Upper lobe of left lung (tissue), 6 donors: ENCODE results near the gene TYW1. TPM values are rescaled to one million over a fixed set of nuclear protein-coding genes. Genes with fewer than 3 reads are reported as not detected.
"Not testable (repeated sequence)": the region's sequence is repeated elsewhere in the genome, so short reads cannot be mapped to it uniquely, and the experiment has no call there.

Experiments used
- ATAC-seq, 2 donors: fragments of 200-7000 bp; cut with Tn5 transposase; one replicate each; pipeline ENCODE4 v1.9.1; 2022; ENCODE audit warnings: mild to moderate bottlenecking in 2 of 2, moderate library complexity in 2 of 2; ENCODE audit not compliant: low FRiP score in 2 of 2
- DNase-seq, 2 donors: peaks; one replicate each; pipeline ENCODE4 v3.0.0-alpha.2; 2019 to 2020
- H3K27ac ChIP-seq, 4 donors: fragments of 200-600 bp; sonication (generic); one replicate each; pipeline ENCODE4 v1.5.1; 2016 to 2019
- H3K27me3 ChIP-seq, 4 donors: fragments of 200-600 bp; sonication (generic); one replicate each; pipeline ENCODE4 v1.5.1; 2017 to 2019
- H3K36me3 ChIP-seq, 4 donors: fragments of 200-600 bp; sonication (generic); one replicate each; pipeline ENCODE4 v1.5.1; 2016 to 2019
- H3K4me1 ChIP-seq, 4 donors: fragments of 200-600 bp; sonication (generic); one replicate each; pipeline ENCODE4 v1.5.1; 2018 to 2019
- H3K4me3 ChIP-seq, 4 donors: fragments of 200-600 bp; sonication (generic); one replicate each; pipeline ENCODE4 v1.5.1; 2017 to 2019; ENCODE audit warnings: mild to moderate bottlenecking in 2 of 4, moderate library complexity in 1 of 4
- H3K9me3 ChIP-seq, 4 donors: fragments of 200-600 bp; sonication (generic); one replicate each; pipeline ENCODE4 v1.5.1; 2018 to 2019
- EP300 ChIP-seq, 4 donors: sonication (generic); formaldehyde crosslinking; IDR thresholded peaks; one replicate each; pipeline ENCODE4 v1.5.1; 2017; ENCODE audit warnings: antibody characterized with exemption in 4 of 4, control low read depth in 2 of 4
- POLR2A ChIP-seq, 4 donors: fragments of 450-650 bp; IDR thresholded peaks; one replicate each; pipeline ENCODE4 v1.5.1; 2016 to 2017; ENCODE audit warnings: antibody characterized with exemption in 4 of 4, mild to moderate bottlenecking in 2 of 4
- POLR2AphosphoS5 ChIP-seq, 2 donors: sonication (generic); formaldehyde crosslinking; IDR thresholded peaks; one replicate each; pipeline ENCODE4 v1.5.1; 2017; ENCODE audit warnings: antibody characterized with exemption in 2 of 2
- WGBS, 2 donors: methylation state at CpG; one replicate each; pipeline ENCODE4 v1.1.5; 2017 to 2018; 5-methylcytosine and 5-hydroxymethylcytosine counted together
- total RNA-seq, 6 donors: library from RNA; depleted of rRNA in 4 of 6; stranded (reverse); fragments of >200 nt in 4 of 6; gene quantifications; one replicate each; pipeline versions ENCODE4 v1.1.0 to v1.2.1, GENCODE V29; 2016 to 2021
- donor health status: DM: no; HTN: no; CAD: no; lungs with moderate emphysema.
- donor health status: DM: no; HTN: yes; CAD: no; lungs with severe emphysema.

Gene TYW1
- total RNA-seq, 6 donors from 2014 or later: 13.9 to 40.9 (median 17.2) TPM

DNA sequence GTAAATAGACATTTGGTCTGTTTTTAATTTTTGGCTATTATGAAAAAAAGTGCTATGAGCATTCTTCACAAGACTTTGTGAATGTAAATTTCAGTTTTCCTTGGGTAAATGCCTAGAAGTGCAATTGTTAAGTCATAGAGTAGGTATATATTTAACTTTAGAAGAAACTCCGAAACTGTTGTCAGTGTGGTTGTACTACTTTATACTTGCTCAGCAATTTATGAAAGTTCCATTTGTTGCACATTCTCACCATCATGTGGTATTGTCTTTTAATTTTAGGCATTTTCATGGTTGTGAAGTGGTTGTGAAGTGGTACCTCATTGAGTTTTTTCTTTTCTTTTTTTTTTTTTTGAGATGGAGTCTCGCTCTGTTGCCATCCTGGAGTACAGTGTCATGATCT is 60.0 kb downstream of the TYW1 start:
- WGBS, 2 donors: 93 to 96% methylated on average over 2 of the region's 2 CpGs
- H3K36me3 ChIP-seq: peaks cover 0 to 20% (median 0%) of the 10 kb centered on the region in 4 donors
- H3K27ac ChIP-seq: no peak overlapping the region
- TF ChIP-seq EP300 (IDR thresholded peaks at IDR 0.05): no peak
- TF ChIP-seq POLR2A (IDR thresholded peaks at IDR 0.05): no peak
- TF ChIP-seq POLR2AphosphoS5 (IDR thresholded peaks at IDR 0.05): no peak
- H3K9me3 ChIP-seq: no peaks in the 10 kb centered on the region
- H3K4me1 ChIP-seq: no peaks in the 10 kb centered on the region
- no peak for DNase-seq
- ATAC-seq: no peak
- H3K27me3 ChIP-seq: no peaks in the 10 kb centered on the region
- no peak overlapping the region for H3K4me3 ChIP-seq

DNA sequence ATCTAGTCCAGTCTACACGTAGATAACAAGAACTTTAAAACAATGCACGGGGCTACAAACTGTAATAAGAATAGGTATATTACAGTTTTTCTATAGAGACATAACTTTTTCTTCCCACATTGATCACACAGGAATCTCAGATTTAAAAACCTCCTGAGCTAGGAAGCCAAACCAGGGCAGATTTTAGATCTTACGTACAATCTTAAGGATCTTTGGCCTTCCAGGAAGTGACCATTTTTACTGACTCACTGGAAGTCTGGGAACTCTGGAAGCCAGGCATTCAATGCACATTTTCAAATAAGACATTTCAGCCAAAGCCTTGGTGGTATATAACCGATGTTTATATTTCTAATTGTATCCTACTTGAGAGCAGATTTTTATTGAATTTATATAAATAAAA is 64.7 kb downstream of the TYW1 start:
- not testable (repeated sequence) for ATAC-seq, H3K27me3 ChIP-seq, H3K27ac ChIP-seq, H3K4me3 ChIP-seq, H3K4me1 ChIP-seq, DNase-seq, H3K9me3 ChIP-seq
- H3K36me3 ChIP-seq: peaks cover 0 to 20% (median 2%) of the 10 kb centered on the region in 4 donors
- 96 to 97% methylated on average over 4 of the region's 4 CpGs for WGBS, 2 donors

DNA sequence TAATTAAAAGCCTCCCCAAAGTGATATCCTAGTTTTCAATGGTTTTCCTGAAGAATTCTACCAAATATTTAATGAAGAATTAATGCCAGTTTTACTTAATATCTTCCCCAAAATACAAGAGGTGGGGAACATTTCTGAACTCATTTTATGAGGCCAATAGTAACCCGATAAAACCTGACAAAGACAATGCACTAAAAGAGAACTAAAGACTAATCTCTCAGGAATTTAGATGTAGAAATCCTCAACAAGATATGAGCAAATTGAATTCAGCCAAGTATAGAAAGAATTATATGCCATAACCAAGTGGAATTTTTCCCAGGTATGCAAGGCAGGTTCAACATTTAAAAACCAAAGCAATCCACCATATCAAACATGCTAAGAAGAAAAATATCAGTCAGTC is 66.2 kb downstream of the TYW1 start:
- H3K27ac ChIP-seq, H3K4me3 ChIP-seq, H3K27me3 ChIP-seq, DNase-seq, H3K4me1 ChIP-seq, ATAC-seq, H3K9me3 ChIP-seq: not testable (repeated sequence)
- 87 to 89% methylated on average over 1 of the region's 1 CpG for WGBS, 2 donors
- H3K36me3 ChIP-seq: peaks cover 0 to 16% (median 2%) of the 10 kb centered on the region in 4 donors

DNA sequence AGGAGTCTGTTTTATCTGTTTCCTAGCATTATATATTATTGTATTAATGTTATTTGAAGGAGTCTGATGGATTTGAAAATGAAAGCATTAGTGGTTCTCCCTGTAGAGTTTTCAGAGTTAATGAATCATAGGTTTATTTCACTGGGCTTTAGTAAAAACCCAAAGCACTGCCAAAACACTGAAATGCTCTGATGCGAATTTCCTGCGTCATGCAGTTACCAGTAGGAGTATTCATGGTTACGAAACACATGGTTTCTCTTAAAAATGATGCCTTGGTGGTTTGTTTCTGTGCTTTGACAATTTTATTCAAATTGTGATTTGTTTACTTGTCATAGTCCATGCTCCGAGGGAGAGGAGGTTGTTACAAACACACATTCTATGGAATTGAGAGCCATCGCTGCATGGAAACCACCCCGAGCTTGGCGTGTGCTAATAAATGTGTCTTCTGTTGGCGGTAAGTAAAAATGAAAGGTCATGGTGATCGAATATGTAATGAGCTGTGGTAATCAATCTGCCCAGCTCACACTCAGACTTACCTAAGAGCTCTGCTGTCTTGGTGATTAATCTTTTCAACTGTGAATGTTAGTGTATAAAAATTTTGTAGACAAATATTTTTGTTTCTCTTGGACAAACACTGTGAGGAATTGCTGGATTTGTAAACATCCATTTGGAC is 70.5 kb downstream of the TYW1 start:
- peak in 1 of 2 donors; percentile 90 for ATAC-seq
- peak overlapping the region in 1 of 4 donors; percentile 54 for H3K27ac ChIP-seq
- WGBS, 2 donors: 76 to 83% methylated on average over 9 of the region's 9 CpGs
- not testable (repeated sequence) for H3K9me3 ChIP-seq, DNase-seq, H3K4me1 ChIP-seq, H3K27me3 ChIP-seq
- H3K36me3 ChIP-seq: peaks cover 0 to 20% (median 9%) of the 10 kb centered on the region in 4 donors
- H3K4me3 ChIP-seq: peak overlapping the region in 2 of 4 donors; percentile 19 to 25

DNA sequence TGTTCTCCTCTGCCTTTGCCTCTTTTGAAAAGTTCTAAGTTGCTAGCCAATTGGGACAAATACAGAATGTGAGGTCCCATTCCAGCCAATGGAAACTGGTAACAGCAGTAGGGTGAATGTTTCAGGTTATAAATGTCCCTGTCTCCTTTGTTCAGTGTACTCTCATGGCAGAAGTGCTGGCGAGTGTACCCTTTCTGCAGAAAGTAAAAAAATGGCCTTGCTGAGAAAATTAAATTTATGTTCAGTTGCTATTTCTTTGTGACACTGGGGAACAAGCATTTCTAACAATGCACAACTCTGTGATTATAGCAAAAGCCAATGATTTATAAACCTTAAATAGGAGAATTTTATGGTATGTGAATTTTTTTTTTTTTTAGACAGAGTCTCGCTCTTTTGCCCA is 79.5 kb downstream of the TYW1 start:
- H3K9me3 ChIP-seq: peaks cover 11 to 24% (median 14%) of the 10 kb centered on the region in 4 donors
- H3K4me3 ChIP-seq, H3K27ac ChIP-seq, H3K27me3 ChIP-seq, DNase-seq, H3K4me1 ChIP-seq, ATAC-seq: not testable (repeated sequence)
- 97 to 98% methylated on average over 2 of the region's 2 CpGs for WGBS, 2 donors
- peaks cover 0 to 16% (median 4%) of the 10 kb centered on the region in 4 donors for H3K36me3 ChIP-seq

DNA sequence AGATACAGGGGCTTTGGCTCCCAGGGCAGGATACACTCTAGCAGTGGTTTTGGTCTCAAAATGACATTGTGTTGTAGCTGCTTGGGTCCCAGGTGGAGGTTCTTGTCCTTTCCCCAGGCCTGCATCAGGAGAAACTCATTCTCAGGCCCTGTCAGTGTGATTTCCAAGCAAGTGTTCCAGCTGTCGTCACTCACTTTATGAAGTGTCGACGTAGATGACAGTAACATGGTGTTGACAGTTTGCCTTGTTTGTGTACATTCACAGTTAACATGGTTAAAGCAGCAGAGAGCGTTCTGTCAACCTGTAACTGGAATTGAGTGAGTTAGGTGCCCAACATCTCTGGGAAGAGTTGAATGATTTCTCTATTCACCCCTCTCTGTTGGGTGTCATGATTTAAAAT is 86.2 kb downstream of the TYW1 start:
- not testable (repeated sequence) for H3K27ac ChIP-seq, H3K9me3 ChIP-seq, H3K4me1 ChIP-seq, DNase-seq, ATAC-seq, H3K4me3 ChIP-seq, H3K27me3 ChIP-seq
- peaks cover 0 to 10% (median 3%) of the 10 kb centered on the region in 4 donors for H3K36me3 ChIP-seq
- 96 to 97% methylated on average over 4 of the region's 4 CpGs for WGBS, 2 donors

DNA sequence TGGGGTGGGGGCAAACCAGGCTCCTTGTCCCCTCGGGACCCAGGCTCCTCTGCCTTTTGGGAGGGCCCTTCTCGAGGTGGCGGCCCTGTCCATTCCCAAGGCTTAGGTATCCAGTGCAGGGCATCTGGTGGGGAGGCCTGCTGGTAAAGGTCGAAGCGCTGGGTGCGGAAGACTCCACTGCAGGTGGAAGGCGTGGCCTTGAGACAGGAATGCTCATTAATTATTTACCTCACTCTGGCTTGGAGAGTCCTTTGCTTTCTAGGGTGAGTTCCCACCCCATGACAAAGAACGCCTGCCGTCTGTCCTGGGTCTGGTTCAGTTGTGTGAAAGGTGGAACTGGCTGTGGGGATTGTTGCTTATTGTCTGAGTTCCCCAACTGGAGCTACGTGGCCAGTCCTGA is 92.6 kb downstream of the TYW1 start:
- H3K27me3 ChIP-seq, H3K27ac ChIP-seq, H3K4me1 ChIP-seq, H3K4me3 ChIP-seq, ATAC-seq, H3K9me3 ChIP-seq: not testable (repeated sequence)
- 87 to 89% methylated on average over 6 to 10 of the region's 10 CpGs for WGBS, 2 donors
- peak in 1 of 2 donors; percentile 28 for DNase-seq
- H3K36me3 ChIP-seq: peaks cover 0 to 13% (median 3%) of the 10 kb centered on the region in 4 donors

DNA sequence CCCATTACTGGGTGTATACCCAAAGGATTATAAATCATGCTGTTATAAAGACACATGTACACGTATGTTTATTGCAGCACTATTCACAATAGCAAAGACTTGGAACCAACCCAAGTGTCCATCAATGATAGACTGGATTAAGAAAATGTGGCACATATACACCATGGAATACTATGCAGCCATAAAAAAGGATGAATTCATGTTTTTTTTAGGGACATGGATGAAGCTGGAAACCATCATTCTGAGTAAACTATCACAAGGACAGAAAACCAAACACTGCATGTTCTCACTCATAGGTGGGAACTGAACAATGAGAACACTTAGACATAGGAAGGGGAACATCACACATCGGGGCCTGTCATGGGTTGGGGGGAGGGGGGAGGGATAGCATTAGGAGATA is 94.4 kb downstream of the TYW1 start:
- ATAC-seq, H3K4me3 ChIP-seq, DNase-seq, H3K4me1 ChIP-seq, H3K27me3 ChIP-seq, H3K27ac ChIP-seq, H3K9me3 ChIP-seq: not testable (repeated sequence)
- 100% methylated on average over 1 to 2 of the region's 2 CpGs for WGBS, 2 donors
- H3K36me3 ChIP-seq: peaks cover 0 to 15% (median 0%) of the 10 kb centered on the region in 4 donors

DNA sequence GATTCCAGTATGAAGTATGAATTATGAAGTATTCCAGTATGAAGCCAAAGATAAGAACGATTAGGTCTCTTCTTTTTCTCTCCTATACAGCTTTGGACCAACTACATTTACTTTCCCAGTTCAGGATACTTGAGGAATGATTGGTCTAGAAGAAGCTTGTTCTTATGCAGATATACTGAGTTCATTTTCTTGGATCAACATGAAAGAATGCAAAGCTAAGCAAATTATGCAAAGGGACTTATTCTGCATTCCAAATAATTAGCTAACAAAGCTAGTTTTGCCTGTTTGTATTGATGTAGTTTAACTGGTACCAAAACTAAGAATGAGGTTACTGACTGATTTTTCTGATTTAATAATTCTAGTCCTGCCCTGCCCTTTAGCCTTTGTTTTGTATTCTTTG is 101.4 kb downstream of the TYW1 start:
- not testable (repeated sequence) for H3K27me3 ChIP-seq, H3K9me3 ChIP-seq, ATAC-seq, H3K4me3 ChIP-seq, H3K4me1 ChIP-seq, H3K27ac ChIP-seq, DNase-seq
- peaks cover 0 to 29% (median 4%) of the 10 kb centered on the region in 4 donors for H3K36me3 ChIP-seq
- 60 to 88% methylated on average over 1 of the region's 1 CpG for WGBS, 2 donors

DNA sequence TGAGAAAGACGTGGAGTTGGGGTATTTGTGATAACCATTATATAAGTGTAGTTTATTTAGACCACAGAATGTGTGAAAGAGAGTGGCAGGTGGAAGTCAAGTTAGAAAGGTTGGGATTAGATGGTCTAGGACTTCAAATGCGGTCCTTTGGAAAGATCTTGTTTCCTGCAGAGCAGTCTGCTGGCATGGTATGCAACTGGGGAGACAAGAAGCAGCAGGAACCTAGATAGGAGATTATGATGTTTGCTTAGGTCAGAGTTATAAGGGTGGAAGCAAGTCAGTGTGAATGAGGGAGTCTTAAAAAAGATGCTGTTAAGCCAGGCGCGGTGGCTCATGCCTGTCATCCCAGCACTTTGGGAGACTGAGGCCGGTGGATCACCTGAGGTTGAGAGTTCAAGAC is 102.8 kb downstream of the TYW1 start:
- DNase-seq, H3K27me3 ChIP-seq, H3K27ac ChIP-seq, H3K9me3 ChIP-seq, H3K4me3 ChIP-seq, H3K4me1 ChIP-seq, ATAC-seq: not testable (repeated sequence)
- peaks cover 0 to 29% (median 4%) of the 10 kb centered on the region in 4 donors for H3K36me3 ChIP-seq
- 91 to 98% methylated on average over 5 of the region's 5 CpGs for WGBS, 2 donors

DNA sequence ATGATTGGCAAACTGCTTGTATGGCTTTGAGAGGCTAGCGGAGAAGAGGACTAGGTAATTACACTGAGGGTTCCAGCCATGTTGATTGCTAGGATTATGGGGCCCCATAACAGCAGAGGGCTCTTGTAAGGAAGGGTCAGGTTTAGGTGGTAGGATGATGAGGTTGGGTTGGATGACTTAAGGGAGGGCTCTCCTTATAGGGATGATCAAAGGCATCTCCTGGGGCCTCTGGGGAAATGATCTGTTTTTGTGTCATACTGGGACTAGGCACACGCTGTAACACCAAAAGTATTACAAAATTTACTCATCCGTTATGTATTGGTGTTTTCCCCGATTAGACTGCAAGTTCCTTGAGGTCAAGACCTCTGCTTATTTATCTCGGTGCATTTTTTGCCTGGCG is 103.4 kb downstream of the TYW1 start:
- not testable (repeated sequence) for H3K4me3 ChIP-seq, H3K4me1 ChIP-seq, H3K27me3 ChIP-seq, ATAC-seq, H3K27ac ChIP-seq, DNase-seq, H3K9me3 ChIP-seq
- peaks cover 0 to 28% (median 4%) of the 10 kb centered on the region in 4 donors for H3K36me3 ChIP-seq
- 83 to 95% methylated on average over 6 of the region's 6 CpGs for WGBS, 2 donors
